PC-3 (cell line): ENCODE data around the gene FADS1.

ENCODE experiments used
- EZH2 ChIP-seq: fragments of 300-600 bp; sonication (generic); IDR thresholded peaks from one replicate; pipeline ENCODE4 v1.6.1; 2017; ENCODE audit warnings: antibody characterized with exemption, mild to moderate bottlenecking, low read length; ENCODE audit not compliant: unreplicated experiment
- TF ChIP-seq, protein P1 (sequence below): fragments of 300-600 bp; sonication (generic); conservative IDR thresholded peaks from 2 replicates; pipeline ENCODE4 v1.5.1; 2017; ENCODE audit warnings: antibody characterized with exemption, low read depth, mild to moderate bottlenecking, low read length

GRCh38 chr11:61782299-61782698, 34.5 kb downstream of the FADS1 start:
- no peak for TF ChIP-seq EZH2
- TF ChIP-seq, protein P1, sequence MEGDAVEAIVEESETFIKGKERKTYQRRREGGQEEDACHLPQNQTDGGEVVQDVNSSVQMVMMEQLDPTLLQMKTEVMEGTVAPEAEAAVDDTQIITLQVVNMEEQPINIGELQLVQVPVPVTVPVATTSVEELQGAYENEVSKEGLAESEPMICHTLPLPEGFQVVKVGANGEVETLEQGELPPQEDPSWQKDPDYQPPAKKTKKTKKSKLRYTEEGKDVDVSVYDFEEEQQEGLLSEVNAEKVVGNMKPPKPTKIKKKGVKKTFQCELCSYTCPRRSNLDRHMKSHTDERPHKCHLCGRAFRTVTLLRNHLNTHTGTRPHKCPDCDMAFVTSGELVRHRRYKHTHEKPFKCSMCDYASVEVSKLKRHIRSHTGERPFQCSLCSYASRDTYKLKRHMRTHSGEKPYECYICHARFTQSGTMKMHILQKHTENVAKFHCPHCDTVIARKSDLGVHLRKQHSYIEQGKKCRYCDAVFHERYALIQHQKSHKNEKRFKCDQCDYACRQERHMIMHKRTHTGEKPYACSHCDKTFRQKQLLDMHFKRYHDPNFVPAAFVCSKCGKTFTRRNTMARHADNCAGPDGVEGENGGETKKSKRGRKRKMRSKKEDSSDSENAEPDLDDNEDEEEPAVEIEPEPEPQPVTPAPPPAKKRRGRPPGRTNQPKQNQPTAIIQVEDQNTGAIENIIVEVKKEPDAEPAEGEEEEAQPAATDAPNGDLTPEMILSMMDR = no peak
